GM18502 (cell line): ENCODE measurements around the gene CD180.

Source experiments
- ATAC-seq: cut with Tn5 transposase; IDR thresholded peaks from one replicate; pipeline ENCODE4 v1.9.1; 2021; ENCODE audit warnings: mild to moderate bottlenecking; ENCODE audit not compliant: unreplicated experiment, poor library complexity

CD180 gene

GRCh38 chr5:67139030-67139429 lies 57.6 kb downstream of the CD180 start:
- ATAC-seq = no peak

GRCh38 chr5:67135381-67135984 lies 61.1 kb downstream of the CD180 start:
- no peak for ATAC-seq

GRCh38 chr5:67133776-67134175 lies 62.8 kb downstream of the CD180 start:
- ATAC-seq = no peak

GRCh38 chr5:67133217-67133616 lies 63.4 kb downstream of the CD180 start:
- ATAC-seq = no peak

GRCh38 chr5:67129768-67130167 lies 66.8 kb downstream of the CD180 start:
- ATAC-seq = no peak
